NCI-H2081 (cell line): ENCODE results near the gene TPO.
"Not testable (repeated sequence)": the region's sequence is repeated elsewhere in the genome, so short reads cannot be mapped to it uniquely, and the experiment has no call there.

Experiments
- DNase-seq, 2 experiments: peaks; one replicate each; lab custom pipeline; 2025; lab: John Stamatoyannopoulos, UW

The TPO gene

DNA sequence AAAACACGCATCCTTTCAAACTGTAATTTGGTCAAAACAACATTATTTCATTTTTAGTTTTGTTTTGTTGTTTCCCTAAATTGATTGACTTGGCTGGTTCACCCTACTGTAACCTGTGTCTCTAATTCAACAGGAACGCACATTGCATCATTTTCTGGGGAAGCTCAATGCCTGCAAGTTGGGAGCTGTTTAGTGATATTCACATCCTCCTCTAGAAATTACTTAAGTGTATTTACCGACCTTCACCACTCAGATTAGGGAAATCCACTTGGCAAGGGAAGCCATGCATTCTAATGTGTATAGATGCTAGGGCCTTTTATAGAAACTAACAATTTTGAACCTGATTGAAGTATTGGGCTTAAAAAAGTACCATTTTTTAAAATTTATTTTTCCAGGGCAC lies 7.3 kb upstream of the TPO start:
- no peak for DNase-seq

GRCh38 chr2:1406434-1406833 lies 6.8 kb upstream of the TPO start:
- no peak for DNase-seq

- no peak for DNase-seq
Observed at GRCh38 chr2:1407950-1408675, 5.2 kb upstream of the TPO start.

DNA sequence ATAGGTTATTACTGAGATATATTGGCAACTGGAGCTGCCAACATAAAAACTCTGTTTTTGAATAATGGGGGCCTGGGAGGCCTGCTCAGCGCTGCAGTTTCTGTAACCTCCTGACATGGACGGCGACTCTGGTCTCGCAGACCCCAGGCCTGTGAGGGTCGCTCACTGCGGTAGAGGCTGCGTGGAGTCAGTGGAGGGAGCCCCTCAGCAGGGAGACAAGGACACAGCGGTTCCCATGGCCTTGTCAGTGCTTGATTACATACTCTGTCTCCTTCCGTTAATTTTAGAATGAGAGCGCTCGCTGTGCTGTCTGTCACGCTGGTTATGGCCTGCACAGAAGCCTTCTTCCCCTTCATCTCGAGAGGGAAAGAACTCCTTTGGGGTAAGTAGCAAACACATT lies 858 bp downstream of the TPO start:
- DNase-seq, result no peak

DNA sequence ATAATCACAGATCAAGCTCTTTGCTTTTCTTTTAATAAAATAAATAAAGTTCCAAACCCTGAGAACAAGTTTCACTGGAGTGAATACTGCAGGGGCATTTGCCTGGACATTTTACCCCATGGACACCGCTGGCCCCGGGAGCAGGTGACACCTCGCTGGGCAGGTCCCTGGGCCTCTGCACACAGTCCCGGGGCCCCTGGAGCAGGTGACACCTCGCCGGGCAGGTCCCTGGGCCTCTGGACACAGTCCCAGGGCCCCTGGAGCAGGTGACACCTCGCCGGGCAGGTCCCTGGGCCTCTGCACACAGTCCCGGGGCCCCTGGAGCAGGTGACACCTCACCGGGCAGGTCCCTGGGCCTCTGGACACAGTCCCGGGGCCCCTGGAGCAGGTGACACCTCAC lies 1.6 kb downstream of the TPO start:
- DNase-seq, result not testable (repeated sequence)

DNA sequence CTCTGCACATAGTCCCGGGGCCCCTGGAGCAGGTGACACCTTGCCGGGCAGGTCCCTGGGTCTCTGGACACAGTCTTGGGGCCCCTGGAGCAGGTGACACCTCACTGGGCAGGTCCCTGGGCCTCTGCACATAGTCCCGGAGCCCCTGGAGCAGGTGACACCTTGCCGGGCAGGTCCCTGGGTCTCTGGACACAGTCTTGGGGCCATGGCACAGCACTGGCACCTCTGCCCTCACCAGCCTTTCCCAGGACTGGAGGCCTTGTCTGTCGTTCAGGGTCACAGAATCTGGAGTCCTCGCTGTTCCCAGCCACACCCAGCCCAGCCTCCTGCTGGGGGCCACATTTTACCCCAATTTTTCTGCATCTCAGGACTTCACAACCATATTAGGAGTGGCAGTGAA lies 2.2 kb downstream of the TPO start:
- DNase-seq, result no peak

- no peak for DNase-seq
Observed at GRCh38 chr2:1418566-1418965, 5.3 kb downstream of the TPO start.

DNA sequence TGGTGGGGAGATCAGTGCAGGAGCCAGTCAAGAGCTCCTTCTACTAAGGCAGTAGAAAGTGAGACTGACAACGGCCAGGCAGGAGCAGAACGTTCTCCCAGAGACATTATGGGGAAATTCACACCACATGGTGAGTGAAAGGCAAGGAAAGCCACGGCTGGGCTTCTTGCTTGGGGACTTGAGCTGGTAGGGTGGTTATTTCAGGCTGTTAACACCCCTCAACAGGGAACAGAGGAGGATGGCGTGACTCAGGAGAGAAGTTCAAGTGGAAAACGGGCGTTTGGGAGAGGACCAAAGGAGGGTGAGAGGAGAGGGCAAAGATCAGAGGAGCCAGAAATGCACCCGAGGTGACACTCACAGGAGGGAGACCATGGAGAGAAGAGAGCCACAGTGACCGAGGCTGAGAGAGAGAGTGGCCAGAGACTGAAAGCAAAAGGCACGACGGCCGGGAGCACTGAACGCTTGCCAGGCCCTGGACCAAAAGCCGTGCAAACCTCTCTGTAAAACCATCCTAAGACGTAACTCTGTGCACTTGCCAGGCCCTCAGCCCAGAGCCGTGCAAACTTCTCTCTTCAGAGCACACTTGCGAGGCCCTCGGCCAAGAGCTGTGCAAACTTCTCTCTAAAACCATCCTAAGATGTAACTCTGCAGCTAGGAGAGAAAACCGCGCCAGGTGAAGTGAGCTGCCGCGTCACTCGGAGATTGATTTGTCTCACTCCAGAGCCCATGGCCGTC lies 7.7 kb downstream of the TPO start:
- DNase-seq, result no peak

DNA sequence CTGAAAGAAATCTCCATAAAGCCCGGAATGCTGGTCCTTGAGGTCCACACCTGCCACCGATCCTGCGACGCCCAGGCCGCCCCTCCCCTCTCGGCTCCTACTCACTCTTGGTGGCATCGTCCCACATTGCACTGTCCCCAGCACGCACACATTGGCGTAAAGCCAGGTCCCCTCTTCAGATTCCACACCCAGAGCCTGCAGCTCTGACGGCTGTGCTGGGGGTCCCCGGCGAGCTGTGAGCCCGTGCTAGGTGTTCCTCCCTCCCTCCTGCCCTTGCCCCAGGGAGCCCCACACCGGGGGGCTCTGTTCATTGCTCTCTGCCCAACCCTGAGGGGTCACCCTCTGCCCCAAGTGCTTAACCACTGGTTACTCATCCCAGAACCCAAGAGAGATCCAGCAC lies 8.5 kb downstream of the TPO start:
- no peak for DNase-seq

DNA sequence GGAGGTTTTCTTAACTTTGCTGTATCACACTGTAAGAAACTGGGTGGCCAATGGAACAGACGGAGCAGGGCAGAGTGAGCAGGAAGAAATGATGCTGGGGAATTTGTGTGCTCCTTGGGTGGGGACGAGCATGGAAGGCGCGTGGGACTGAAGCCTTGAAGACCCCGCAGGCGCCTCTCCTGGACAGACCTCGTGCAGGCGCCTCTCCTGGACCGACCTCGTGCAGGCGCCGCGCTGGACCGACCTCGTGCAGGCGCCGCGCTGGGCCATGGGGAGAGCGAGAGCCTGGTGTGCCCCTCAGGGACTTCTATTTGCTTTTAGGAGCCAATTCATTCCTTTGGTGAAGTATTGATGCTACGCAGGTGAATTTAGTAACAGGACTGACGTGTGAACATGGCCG lies 8.9 kb downstream of the TPO start:
- no peak for DNase-seq

- no peak for DNase-seq
Observed at GRCh38 chr2:1422716-1423285, 9.5 kb downstream of the TPO start.

GRCh38 chr2:1427086-1427485 lies 13.8 kb downstream of the TPO start:
- no peak for DNase-seq

DNA sequence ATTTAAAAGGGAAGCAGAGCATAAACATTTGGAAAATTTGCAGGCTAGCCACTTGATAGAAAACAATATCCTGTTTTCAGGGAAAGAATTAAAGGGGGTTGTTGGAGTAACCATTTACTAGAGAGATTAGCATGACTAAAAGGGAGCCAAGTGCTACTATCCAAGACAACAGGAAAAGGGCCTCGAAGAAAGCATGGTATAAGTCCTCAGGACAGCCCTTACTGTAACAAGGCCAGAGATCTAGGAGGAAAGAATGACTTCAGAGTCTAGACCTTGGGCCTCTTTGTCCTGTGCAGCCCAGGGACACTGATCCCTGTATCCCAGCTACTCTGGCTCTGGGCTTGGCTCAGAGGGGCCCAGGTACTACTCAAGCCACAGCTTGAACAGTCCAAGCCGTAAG lies 16.6 kb downstream of the TPO start:
- DNase-seq, result no peak

- no peak for DNase-seq
Observed at GRCh38 chr2:1430491-1430890, 17.2 kb downstream of the TPO start.

DNA sequence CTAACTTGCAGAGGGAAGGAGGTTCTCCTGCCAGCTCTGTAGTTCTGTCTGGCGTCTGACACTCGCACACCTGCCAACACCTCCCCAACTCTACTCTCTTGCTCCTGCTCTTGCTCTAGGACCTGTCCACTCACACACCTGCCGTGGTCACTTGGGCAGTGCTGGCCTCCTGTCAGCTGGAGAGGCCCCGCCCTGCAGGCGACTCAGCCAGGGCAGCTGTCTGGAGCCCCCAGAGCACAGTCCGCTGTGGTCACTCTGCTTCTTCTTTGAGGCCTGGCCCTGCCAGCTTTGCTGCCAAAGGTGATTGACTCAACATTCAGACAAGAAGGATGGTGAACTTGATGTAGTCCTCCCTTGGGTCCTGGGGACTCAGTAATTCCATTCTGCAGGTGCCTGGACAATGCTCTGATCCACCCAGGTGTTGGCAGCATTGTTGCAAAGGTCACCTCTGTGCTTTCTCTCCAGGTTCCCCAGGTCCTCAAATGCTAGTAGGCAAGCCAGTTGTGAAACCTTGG lies 18.7 kb downstream of the TPO start:
- no peak for DNase-seq

GRCh38 chr2:1432726-1433125 lies 19.5 kb downstream of the TPO start:
- no peak for DNase-seq

GRCh38 chr2:1436369-1436768 lies 23.1 kb downstream of the TPO start:
- DNase-seq, result no peak

- no peak for DNase-seq
Observed at GRCh38 chr2:1437101-1437500, 23.8 kb downstream of the TPO start.

GRCh38 chr2:1437537-1437936 lies 24.3 kb downstream of the TPO start:
- no peak for DNase-seq

DNA sequence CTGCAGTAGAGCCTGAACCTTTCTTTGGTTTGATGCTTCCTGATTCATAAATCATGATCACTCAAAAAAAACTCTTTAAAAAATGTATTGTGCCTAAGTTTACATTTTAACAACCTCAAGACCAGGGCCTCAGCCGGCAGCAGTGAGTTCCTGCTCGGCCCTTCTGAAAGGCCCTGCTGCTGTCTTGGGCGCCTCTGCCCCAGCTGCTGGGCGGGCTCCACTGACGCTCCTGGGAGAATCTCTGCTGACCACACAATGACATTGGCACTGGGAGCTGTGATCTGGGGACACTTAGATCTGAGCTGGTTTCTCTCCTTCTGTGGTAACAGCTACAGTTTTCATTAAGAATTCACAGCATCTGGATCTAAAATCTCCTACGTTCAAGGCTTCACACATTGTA lies 25.7 kb downstream of the TPO start:
- DNase-seq, result no peak

DNA sequence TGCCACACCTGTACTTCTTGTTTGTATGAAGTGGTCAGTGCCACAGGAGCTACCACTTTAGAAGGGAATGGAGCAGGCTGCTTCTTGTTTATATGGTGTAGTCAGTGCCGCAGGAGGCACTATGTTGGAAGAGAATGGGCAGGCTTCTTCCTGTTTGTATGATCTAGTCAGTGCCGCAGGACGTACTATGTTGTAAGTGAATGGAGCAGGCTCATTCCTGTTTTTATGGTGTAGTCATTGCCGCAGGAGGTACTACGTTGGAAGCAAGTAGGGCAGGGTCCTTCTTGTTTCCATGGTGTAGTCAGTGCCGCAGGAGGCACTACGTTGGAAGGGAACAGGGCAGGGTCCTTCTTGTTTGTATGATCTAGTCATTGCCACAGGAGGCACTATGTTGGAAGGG lies 27.3 kb downstream of the TPO start:
- DNase-seq, result no peak

DNA sequence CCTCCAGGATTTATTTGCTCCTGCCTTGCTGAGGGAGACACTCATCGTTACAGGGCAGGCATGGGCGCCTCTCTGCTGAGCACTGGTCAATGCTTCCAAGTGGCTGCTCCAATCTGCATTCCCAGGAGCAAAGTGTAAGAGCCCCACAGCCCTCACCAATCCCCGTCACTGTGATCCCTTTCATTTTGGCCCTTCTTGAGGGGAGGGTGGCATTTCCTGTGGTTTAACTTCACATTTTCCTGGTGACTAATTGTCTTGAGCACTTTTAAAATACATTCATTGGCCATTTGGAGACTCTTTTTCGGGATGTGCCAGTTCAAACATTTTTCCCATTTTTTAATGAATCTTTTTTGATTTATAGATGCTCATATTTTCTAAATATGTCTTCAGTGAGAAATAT lies 33.0 kb downstream of the TPO start:
- DNase-seq, result no peak

GRCh38 chr2:1448009-1448408 lies 34.7 kb downstream of the TPO start:
- no peak for DNase-seq
